AG10803 (cell line): ENCODE data around the gene TCF25.

ENCODE experiments used
- DNase-seq: peaks from one replicate; pipeline ENCODE4 v3.0.0; 2010; ENCODE audit warnings: low read depth
- H3K4me3 ChIP-seq: 2 replicates; pipeline ENCODE4 v1.5.1; 2011; ENCODE audit warnings: mild to moderate bottlenecking, low read length, control low read depth
- CTCF ChIP-seq: conservative IDR thresholded peaks from 2 replicates; pipeline ENCODE4 v1.5.1; 2011; ENCODE audit warnings: mild to moderate bottlenecking, low read length, control low read depth, inconsistent platforms

TCF25 gene

GRCh38 chr16:89956505-89957215, 83.3 kb downstream of the TCF25 start:
- DNase-seq = no peak
- no peak for TF ChIP-seq CTCF
- H3K4me3 ChIP-seq = no peak overlapping the region

DNA sequence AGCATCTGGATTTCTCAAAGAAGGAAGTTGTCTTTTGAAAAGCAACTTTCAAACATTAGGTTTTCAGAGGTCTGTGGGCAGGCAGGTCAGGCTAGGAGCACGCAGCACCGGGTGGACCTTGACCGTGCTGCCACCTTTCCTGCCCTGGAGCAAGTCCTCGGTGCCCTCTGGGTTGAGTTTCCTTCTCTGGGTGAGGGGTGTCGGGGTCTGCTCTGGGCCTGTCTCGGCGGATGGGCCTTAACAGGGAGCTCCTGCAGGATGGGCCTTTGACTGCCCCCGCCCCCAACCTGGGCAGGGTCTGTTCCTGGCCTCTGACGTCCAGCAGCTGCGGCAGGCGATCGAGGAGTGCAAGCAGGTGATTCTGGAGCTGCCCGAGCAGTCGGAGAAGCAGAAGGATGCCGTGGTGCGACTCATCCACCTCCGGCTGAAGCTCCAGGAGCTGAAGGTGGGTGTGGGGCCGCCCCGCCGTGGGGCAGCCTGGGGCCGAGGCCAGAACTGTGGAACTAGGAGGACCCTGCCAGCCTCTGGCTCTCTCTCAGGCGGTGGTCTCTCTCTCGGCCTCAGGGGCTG, 83.9 kb downstream of the TCF25 start:
- H3K4me3 ChIP-seq = no peak overlapping the region
- no peak for TF ChIP-seq CTCF
- DNase-seq = no peak

DNA sequence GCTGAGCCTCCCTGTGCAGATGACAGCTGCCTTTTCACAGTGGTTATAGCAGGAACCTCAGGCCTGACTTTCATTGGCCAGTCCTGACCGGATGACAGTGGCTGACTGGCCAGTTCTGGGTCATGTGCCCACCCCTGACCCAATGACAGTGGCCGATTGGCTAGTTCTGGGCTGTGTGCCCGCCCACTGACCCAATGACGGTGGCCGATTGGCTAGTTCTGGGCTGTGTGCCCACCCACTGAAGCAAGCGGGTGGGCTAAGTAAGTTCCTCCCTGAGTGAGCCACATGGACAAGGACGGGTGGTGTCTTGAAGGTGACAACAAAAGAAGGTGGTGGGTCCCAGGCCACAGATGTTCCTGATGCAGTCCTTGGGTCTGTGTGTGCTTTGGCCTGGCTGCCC, 84.7 kb downstream of the TCF25 start:
- no peak for TF ChIP-seq CTCF
- peak; percentile 6 for DNase-seq
- H3K4me3 ChIP-seq = no peak overlapping the region

DNA sequence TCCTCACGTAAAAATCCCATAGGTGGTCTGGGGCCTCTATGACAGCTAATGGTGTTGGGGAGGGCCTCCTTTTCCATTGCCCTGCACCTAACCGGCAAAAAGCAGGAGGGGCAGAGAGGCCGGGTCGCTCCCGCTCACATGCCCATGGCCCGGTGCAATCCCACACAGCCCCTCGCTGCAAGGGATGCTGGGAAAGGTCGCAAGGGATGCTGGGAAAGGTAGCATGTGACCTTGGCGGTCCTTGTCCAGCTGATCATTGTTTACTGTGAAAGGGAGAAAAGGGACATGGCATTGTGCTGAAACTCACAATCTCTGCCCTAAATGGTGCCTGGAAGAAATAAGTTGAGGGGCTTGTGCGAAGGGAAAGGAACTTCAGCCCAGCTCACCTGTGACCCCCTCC, 85.2 kb downstream of the TCF25 start:
- no peak for DNase-seq
- TF ChIP-seq CTCF = no peak
- no peak overlapping the region for H3K4me3 ChIP-seq

DNA sequence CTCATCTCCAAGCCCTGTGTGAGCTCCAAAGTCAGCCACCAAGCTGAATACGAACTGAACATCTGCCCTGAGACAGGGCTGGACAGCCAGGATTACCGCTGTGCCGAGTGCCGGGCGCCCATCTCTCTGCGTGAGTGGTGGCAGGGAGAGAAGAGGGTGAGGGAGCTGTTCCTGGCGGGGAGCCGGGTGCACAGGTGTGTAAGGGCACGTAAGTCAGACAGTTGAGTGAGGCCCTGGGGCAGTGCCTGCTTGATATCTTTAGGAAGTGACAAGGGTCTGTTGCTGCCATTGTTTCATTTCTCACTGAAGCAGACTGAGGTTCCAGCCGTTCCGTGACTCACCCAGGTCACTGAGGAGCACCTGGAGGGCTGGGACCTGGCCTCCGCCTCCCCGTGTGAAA, 87.6 kb downstream of the TCF25 start:
- DNase-seq = no peak
- no peak for TF ChIP-seq CTCF
- no peak overlapping the region for H3K4me3 ChIP-seq
